LNCaP clone FGC (cell line): ENCODE data around the gene ZNF19.
"Not testable (repeated sequence)": the region's sequence is repeated elsewhere in the genome, so short reads cannot be mapped to it uniquely, and the experiment has no call there.

Experiments
- DNase-seq: peaks from one replicate; pipeline ENCODE4 v3.0.0-alpha.2; 2011; ENCODE audit warnings: low read depth
- H3K4me3 ChIP-seq: 2 replicates; pipeline ENCODE4 v1.5.1; 2011; ENCODE audit warnings: mild to moderate bottlenecking, low read depth, low read length, control low read depth
- CTCF ChIP-seq: IDR thresholded peaks from 2 replicates; pipeline ENCODE4 v1.5.1; 2012; ENCODE audit warnings: mild to moderate bottlenecking; ENCODE audit not compliant: control insufficient read depth, insufficient read depth; ENCODE audit errors: extremely low read depth

The ZNF19 gene

GRCh38 chr16:71507061-71507460 lies 17.9 kb upstream of the ZNF19 start:
- DNase-seq, result no peak
- H3K4me3 ChIP-seq, result no peak overlapping the region
- no peak for TF ChIP-seq CTCF

- no peak for TF ChIP-seq CTCF
- no peak for DNase-seq
- no peak overlapping the region for H3K4me3 ChIP-seq
These were observed 15.8 kb upstream of the ZNF19 start for GRCh38 chr16:71504901-71505300.

- not testable (repeated sequence) for DNase-seq, H3K4me3 ChIP-seq
These were observed 14.9 kb upstream of the ZNF19 start for GRCh38 chr16:71504051-71504450.

GRCh38 chr16:71501547-71501946 lies 12.4 kb upstream of the ZNF19 start:
- H3K4me3 ChIP-seq, result no peak overlapping the region
- TF ChIP-seq CTCF, result no peak
- DNase-seq, result no peak

- TF ChIP-seq CTCF, result peak; percentile 10; the same call in 1 of the 2 replicates
- no peak for DNase-seq
These were observed 11.8 kb upstream of the ZNF19 start for GRCh38 chr16:71500964-71501363.

GRCh38 chr16:71499775-71500364 lies 10.7 kb upstream of the ZNF19 start:
- peak; percentile 88 for TF ChIP-seq CTCF
- H3K4me3 ChIP-seq, result no peak overlapping the region
- peak; percentile 31 for DNase-seq

More at GRCh38 chr16:71500964-71501363, 11.8 kb upstream of the ZNF19 start:
- H3K4me3 ChIP-seq, result no peak overlapping the region

GRCh38 chr16:71498031-71498430 lies 8.9 kb upstream of the ZNF19 start:
- no peak for DNase-seq
- TF ChIP-seq CTCF, result no peak
- H3K4me3 ChIP-seq, result no peak overlapping the region
